IMR-90 (cell line): ENCODE data around the gene CCDC59. TPM values are rescaled to one million over a fixed set of nuclear protein-coding genes. Genes with fewer than 3 reads are reported as not detected.

Source experiments
- ATAC-seq: fragments of 200-7000 bp; cut with Tn5 transposase; 2 replicates; pipeline ENCODE4 v1.9.1; 2020; ENCODE audit warnings: low read depth, mild to moderate bottlenecking, moderate library complexity
- BruUV-seq: library from RNA; stranded (reverse); fragments of 400-500 nt; replicated peaks from 2 replicates; lab custom pipeline; 2021; lab: Mats Ljungman, UMichigan
- CTCF ChIA-PET: fragments of 300-600 bp; formaldehyde crosslinking; extraction: SDS; loops from one replicate; lab custom pipeline; 2021; ENCODE audit warnings: antibody characterized with exemption; lab: Yijun Ruan, JAX
- POLR2A ChIA-PET: fragments of 300-600 bp; sonication (Branson Sonifier 250); formaldehyde crosslinking; loops from one replicate; lab custom pipeline; 2022; ENCODE audit warnings: antibody characterized with exemption; ENCODE audit not compliant: unreplicated experiment; lab: Charles Lee
- DNase-seq: peaks from one replicate; pipeline ENCODE4 v3.0.0; 2013
- H2AFZ ChIP-seq: replicated peaks from 2 replicates; pipeline ENCODE3; 2013; ENCODE audit warnings: low read length, mild to moderate bottlenecking; ENCODE audit not compliant: poor library complexity
- H2AK5ac ChIP-seq: 2 replicates; pipeline ENCODE4 v1.6.1; 2013; ENCODE audit warnings: low read depth, low read length, inconsistent platforms
- H2AK9ac ChIP-seq: replicated peaks from 2 replicates; pipeline ENCODE3; 2013; ENCODE audit warnings: mild to moderate bottlenecking, low read depth, low read length, moderate library complexity; ENCODE audit not compliant: poor library complexity
- H2BK120ac ChIP-seq: 2 replicates; pipeline ENCODE4 v1.6.1; 2013; ENCODE audit warnings: low read depth, low read length, inconsistent platforms
- H2BK15ac ChIP-seq: 3 replicates; pipeline ENCODE4 v1.6.1; 2013; ENCODE audit warnings: low read depth, low read length, inconsistent platforms
- H2BK20ac ChIP-seq: 2 replicates; pipeline ENCODE4 v1.6.1; 2013; ENCODE audit warnings: low read depth, mild to moderate bottlenecking, inconsistent platforms, low read length, moderate library complexity
- H2BK5ac ChIP-seq: 2 replicates; pipeline ENCODE4 v1.6.1; 2013; ENCODE audit warnings: mild to moderate bottlenecking, low read depth, low read length, inconsistent platforms; ENCODE audit not compliant: poor library complexity, severe bottlenecking
- H3K14ac ChIP-seq: replicated peaks from 2 replicates; pipeline ENCODE4 v1.6.1; 2013; ENCODE audit warnings: low read depth, low read length, inconsistent platforms
- H3K18ac ChIP-seq: 2 replicates; pipeline ENCODE4 v1.6.1; 2013; ENCODE audit warnings: low read depth, low read length, control low read depth
- H3K23ac ChIP-seq: 2 replicates; pipeline ENCODE4 v1.6.1; 2013; ENCODE audit warnings: low read depth, low read length, inconsistent platforms
- H3K27ac ChIP-seq: 2 replicates; pipeline ENCODE4 v1.5.1; 2013; ENCODE audit warnings: mild to moderate bottlenecking, control low read depth, low read length; ENCODE audit not compliant: insufficient read depth
- H3K27me3 ChIP-seq: 2 replicates; pipeline ENCODE4 v1.6.1; 2013; ENCODE audit warnings: low read length; ENCODE audit not compliant: control insufficient read depth, insufficient read depth
- H3K36me3 ChIP-seq: 2 replicates; pipeline ENCODE4 v1.6.1; 2013; ENCODE audit warnings: low read length, mixed read lengths; ENCODE audit not compliant: control insufficient read depth, insufficient read depth
- H3K4ac ChIP-seq: 2 replicates; pipeline ENCODE4 v1.6.1; 2013; ENCODE audit warnings: low read depth, low read length, inconsistent platforms
- H3K4me1 ChIP-seq: 2 replicates; pipeline ENCODE4 v1.6.1; 2013; ENCODE audit warnings: low read length, mixed read lengths; ENCODE audit not compliant: control insufficient read depth, insufficient read depth
- H3K4me2 ChIP-seq: 2 replicates; pipeline ENCODE4 v1.6.1; 2013; ENCODE audit warnings: low read depth, mild to moderate bottlenecking, control low read depth, low read length, moderate library complexity
- H3K4me3 ChIP-seq: 2 replicates; pipeline ENCODE4 v1.5.1; 2013; ENCODE audit warnings: low read depth, mild to moderate bottlenecking, control low read depth, low read length, moderate library complexity; ENCODE audit not compliant: insufficient read depth
- H3K56ac ChIP-seq: 2 replicates; pipeline ENCODE4 v1.6.1; 2013; ENCODE audit warnings: low read length, inconsistent platforms; ENCODE audit not compliant: insufficient read depth; ENCODE audit errors: extremely low read depth
- H3K79me1 ChIP-seq, 2 experiments: 2 replicates each; pipeline ENCODE4 v1.6.1; 2013; ENCODE audit warnings: low read length in 2 of 2, inconsistent platforms in 1 of 2, low read depth in 1 of 2
- H3K9ac ChIP-seq: 2 replicates; pipeline ENCODE4 v1.6.1; 2013; ENCODE audit warnings: low read depth, low read length, control low read depth
- H3K9me1 ChIP-seq: 2 replicates; pipeline ENCODE4 v1.6.1; 2013; ENCODE audit warnings: low read length, inconsistent platforms; ENCODE audit not compliant: insufficient read depth
- H3K9me3 ChIP-seq: 2 replicates; pipeline ENCODE4 v1.6.1; 2013; ENCODE audit warnings: low read length; ENCODE audit not compliant: control insufficient read depth, insufficient read depth
- H4K20me1 ChIP-seq: 2 replicates; pipeline ENCODE4 v1.6.1; 2013; ENCODE audit warnings: low read length, inconsistent platforms; ENCODE audit not compliant: insufficient read depth
- H4K5ac ChIP-seq: 2 replicates; pipeline ENCODE4 v1.6.1; 2013; ENCODE audit warnings: mild to moderate bottlenecking, low read depth, low read length, control low read depth
- H4K8ac ChIP-seq, 2 experiments: 2 replicates each; pipeline ENCODE4 v1.6.1; 2013; ENCODE audit warnings: low read depth in 2 of 2, low read length in 2 of 2, control low read depth in 1 of 2, inconsistent platforms in 1 of 2
- H4K91ac ChIP-seq: 2 replicates; pipeline ENCODE4 v1.6.1; 2013; ENCODE audit warnings: low read depth, low read length, inconsistent platforms; ENCODE audit not compliant: insufficient read depth
- POLR2A ChIP-seq: IDR thresholded peaks from 2 replicates; pipeline ENCODE4 v1.6.1; 2012; ENCODE audit warnings: mild to moderate bottlenecking, low read depth, low read length
- RCOR1 ChIP-seq: IDR thresholded peaks from 2 replicates; pipeline ENCODE4 v1.6.1; 2012; ENCODE audit warnings: mild to moderate bottlenecking, low read length, improper control_type of control experiment; ENCODE audit not compliant: insufficient replicate concordance
- SMC3 ChIP-seq: fragments of 150-350 bp; IDR thresholded peaks from 2 replicates; pipeline ENCODE4 v1.6.1; 2016; ENCODE audit warnings: low read depth, mild to moderate bottlenecking, antibody characterized with exemption, low read length, moderate library complexity
- USF2 ChIP-seq: fragments of 150-350 bp; IDR thresholded peaks from 2 replicates; pipeline ENCODE4 v1.6.1; 2017; ENCODE audit warnings: mild to moderate bottlenecking, antibody characterized with exemption, low read length, low read depth
- WGBS, 2 experiments: methylation state at CpG; one replicate each; pipeline versions ENCODE4 v1.1.5 to v1.1.7; 2013; ENCODE audit warnings: missing lambda C conversion rate in 2 of 2; ENCODE audit not compliant: insufficient read length in 1 of 2; ENCODE audit errors: extremely low coverage in 2 of 2; 5-methylcytosine and 5-hydroxymethylcytosine counted together
- dilution Hi-C: fragments of 300-500 bp; cut with HindIII; formaldehyde crosslinking; loops from one replicate; pipeline ENCODE4 v1.14.3; 2018; ENCODE audit warnings: low sequenced_read_pairs; ENCODE audit not compliant: unreplicated experiment
- in situ Hi-C: fragments of 300-500 bp; cut with MboI; formaldehyde crosslinking; loops from 3 replicates; pipeline ENCODE4 v1.14.3; 2019; ENCODE audit warnings: low sequenced_read_pairs, inconsistent platforms, mixed read lengths
- intact Hi-C: fragments of 100-400 bp; cut with micrococcal nuclease; formaldehyde crosslinking; loops from 2 replicates; pipeline ENCODE4 v1.10.0; 2022
- polyA plus RNA-seq, 3 experiments: library from polyadenylated mRNA; depleted of rRNA; stranded (reverse); fragments of >200 nt; gene quantifications; 2 replicates each; pipeline ENCODE4 v1.2.3, GENCODE V29; 2012; ENCODE audit warnings: low replicate concordance in 1 of 3
- total RNA-seq: library from RNA; depleted of rRNA; stranded (reverse); fragments of >200 nt; gene quantifications from 2 replicates; pipeline ENCODE4 v1.2.3, GENCODE V29; 2012

The CCDC59 gene
- total and polyA plus RNA-seq, 2 of the 4 experiments (the other 2 are of a cell fraction): 8.4 to 14.8 TPM

GRCh38 chr12:82327861-82328260 is 30.3 kb downstream of the CCDC59 start:
- POLR2A ChIA-PET: no interaction called here
- H3K79me1 ChIP-seq: no peaks in the 10 kb centered on the region

More at GRCh38 chr12:82327861-82328260, 30.3 kb downstream of the CCDC59 start:
- no peak overlapping the region for H3K23ac ChIP-seq
- no peaks in the 10 kb centered on the region for H3K36me3 ChIP-seq
- no peak overlapping the region for H3K14ac ChIP-seq
- ATAC-seq (no peak), DNase-seq (no peak)
- H3K9me1 ChIP-seq: no peaks in the 10 kb centered on the region
- in situ Hi-C loops: loop anchor here (25.0 kb wide), 1 partner anchor 691 kb away; no protein-coding TSS in a partner anchor
- H4K8ac ChIP-seq: no peak overlapping the region
- no peak overlapping the region for H3K4me3 ChIP-seq
- no peak overlapping the region for H2BK20ac ChIP-seq
- no peak overlapping the region for H3K27ac ChIP-seq
- H2BK120ac ChIP-seq: no peak overlapping the region
- H3K9ac ChIP-seq: no peak overlapping the region
- no peak overlapping the region for H3K4ac ChIP-seq
- H2AK5ac ChIP-seq: no peak overlapping the region
- CTCF ChIA-PET: no interaction called here
- TF ChIP-seq RCOR1 (no peak), POLR2A (no peak), SMC3 (no peak), USF2 (no peak)
- no peaks in the 10 kb centered on the region for H3K9me3 ChIP-seq
- H2BK5ac ChIP-seq: no peak overlapping the region
- H3K4me2 ChIP-seq: no peak overlapping the region
- dilution Hi-C loops: no loop called here
- BruUV-seq: no TSS peak
- H3K4me1 ChIP-seq: no peaks in the 10 kb centered on the region
- H3K18ac ChIP-seq: no peak overlapping the region
- intact Hi-C loops: loop anchor here (1.0 to 5.0 kb wide), 2 partner anchors 684 to 876 kb away; no protein-coding TSS in a partner anchor
- no peak overlapping the region for H4K91ac ChIP-seq
- WGBS, 2 experiments: 20% methylated on average over 1 of the region's 1 CpG; no CpG with 5 or more reads in 1 of the 2 experiments
- no peak overlapping the region for H2BK15ac ChIP-seq
- no peak overlapping the region for H4K5ac ChIP-seq
- H2AFZ ChIP-seq: no peak overlapping the region
- H4K20me1 ChIP-seq: no peaks in the 10 kb centered on the region
- H3K56ac ChIP-seq: no peak overlapping the region
- H2AK9ac ChIP-seq: no peak overlapping the region
- no peaks in the 10 kb centered on the region for H3K27me3 ChIP-seq
